22Rv1 (cell line): ENCODE data around the gene TTLL8.

Experiments used
- H3K27ac ChIP-seq: fragments of 450-650 bp; 2 replicates; pipeline ENCODE4 v1.5.1; 2017
- ZFX ChIP-seq: fragments of 450-650 bp; IDR thresholded peaks from 2 replicates; pipeline ENCODE4 v1.6.1; 2017; ENCODE audit warnings: antibody characterized with exemption, borderline replicate concordance
- TF ChIP-seq, protein P1 (sequence below): fragments of 450-650 bp; IDR thresholded peaks from 2 replicates; pipeline ENCODE4 v1.5.1; 2017; ENCODE audit warnings: mild to moderate bottlenecking

Gene TTLL8

DNA sequence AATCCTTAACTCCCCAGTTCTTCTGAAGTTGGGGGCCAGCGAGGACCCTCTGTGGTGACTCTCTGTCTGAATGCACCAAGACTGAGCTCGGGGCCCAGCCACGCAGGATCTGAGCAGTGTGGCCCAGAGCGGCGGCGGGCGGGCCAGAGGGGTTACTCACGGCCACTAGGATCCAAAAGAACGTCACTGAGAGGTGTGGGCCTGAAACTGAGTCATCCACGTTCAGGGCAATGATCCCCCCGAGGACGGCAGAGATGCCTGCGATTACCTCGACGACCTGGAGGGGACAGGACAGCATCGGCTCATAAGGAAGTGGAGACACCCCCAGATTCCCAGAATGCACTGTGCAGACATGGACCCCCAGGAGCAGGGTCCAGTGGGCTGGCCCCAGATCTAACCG is 16.0 kb upstream of the TTLL8 start:
- TF ChIP-seq, protein P1, sequence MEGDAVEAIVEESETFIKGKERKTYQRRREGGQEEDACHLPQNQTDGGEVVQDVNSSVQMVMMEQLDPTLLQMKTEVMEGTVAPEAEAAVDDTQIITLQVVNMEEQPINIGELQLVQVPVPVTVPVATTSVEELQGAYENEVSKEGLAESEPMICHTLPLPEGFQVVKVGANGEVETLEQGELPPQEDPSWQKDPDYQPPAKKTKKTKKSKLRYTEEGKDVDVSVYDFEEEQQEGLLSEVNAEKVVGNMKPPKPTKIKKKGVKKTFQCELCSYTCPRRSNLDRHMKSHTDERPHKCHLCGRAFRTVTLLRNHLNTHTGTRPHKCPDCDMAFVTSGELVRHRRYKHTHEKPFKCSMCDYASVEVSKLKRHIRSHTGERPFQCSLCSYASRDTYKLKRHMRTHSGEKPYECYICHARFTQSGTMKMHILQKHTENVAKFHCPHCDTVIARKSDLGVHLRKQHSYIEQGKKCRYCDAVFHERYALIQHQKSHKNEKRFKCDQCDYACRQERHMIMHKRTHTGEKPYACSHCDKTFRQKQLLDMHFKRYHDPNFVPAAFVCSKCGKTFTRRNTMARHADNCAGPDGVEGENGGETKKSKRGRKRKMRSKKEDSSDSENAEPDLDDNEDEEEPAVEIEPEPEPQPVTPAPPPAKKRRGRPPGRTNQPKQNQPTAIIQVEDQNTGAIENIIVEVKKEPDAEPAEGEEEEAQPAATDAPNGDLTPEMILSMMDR, result no peak
- no peak for TF ChIP-seq ZFX

DNA sequence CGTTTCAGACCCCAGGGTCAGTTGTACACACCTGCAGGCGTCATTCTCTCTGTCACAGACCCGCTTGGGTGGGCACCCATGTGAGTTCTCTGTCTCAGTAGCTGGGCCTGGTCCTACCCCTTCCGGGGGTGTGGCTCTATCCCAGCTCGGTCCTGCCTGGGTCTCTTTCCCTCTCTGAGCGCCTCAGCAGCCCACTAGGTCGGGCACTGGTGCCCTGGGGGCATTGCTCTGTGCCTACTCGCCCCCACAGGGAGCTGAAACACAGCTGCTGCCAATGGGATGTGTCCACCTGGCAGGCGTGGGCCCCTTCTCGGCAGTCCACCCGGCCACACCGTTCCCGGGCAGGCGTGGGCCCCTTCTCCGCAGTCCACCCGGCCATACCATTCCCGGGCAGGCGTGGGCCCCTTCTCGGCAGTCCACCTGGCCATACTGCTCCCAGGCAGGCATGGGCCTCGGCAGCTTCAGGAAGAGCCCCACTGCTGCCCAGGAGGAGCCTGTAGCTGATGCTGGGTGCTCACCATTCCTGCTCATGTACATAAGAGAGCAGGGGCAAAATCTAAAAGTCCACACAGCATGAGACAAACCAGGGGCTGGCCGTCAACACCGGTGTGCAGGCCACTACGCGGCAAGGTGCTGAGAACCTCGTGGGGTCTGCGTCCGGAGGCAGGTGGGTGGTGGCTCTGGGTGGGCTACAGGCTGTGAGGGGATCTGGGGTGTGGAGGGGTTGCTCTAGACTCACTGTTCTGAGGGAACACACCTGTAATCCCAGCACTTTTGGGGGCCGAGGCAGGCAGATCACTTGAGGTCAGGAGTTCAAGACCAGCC is 14.8 kb upstream of the TTLL8 start:
- no peak overlapping the region for H3K27ac ChIP-seq
- TF ChIP-seq ZFX, result no peak
- TF ChIP-seq, protein P1, result no peak

More for the DNA sequence above, 16.0 kb upstream of the TTLL8 start:
- no peak overlapping the region for H3K27ac ChIP-seq

DNA sequence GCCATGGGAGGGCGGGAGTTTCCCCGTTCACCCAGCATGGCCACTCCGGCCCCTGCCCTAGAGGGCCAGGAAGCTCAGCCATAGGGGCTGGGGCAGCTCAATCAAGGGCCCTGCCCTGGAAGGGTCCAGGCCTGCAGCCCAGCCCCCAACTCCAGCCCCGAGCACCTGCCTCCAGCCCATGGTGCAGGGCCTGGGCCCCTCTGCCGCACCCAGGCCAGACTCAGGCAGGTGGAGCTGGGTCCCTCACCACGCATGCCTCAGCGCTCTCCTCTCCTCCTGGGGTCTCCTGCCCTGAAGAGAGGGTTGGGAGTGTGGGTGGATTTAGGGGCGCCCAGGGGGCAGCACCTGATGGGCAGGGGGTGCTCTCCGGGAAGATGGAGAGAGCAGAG is 14.1 kb upstream of the TTLL8 start:
- H3K27ac ChIP-seq, result no peak overlapping the region
- TF ChIP-seq ZFX, result no peak
- TF ChIP-seq, protein P1, result no peak

DNA sequence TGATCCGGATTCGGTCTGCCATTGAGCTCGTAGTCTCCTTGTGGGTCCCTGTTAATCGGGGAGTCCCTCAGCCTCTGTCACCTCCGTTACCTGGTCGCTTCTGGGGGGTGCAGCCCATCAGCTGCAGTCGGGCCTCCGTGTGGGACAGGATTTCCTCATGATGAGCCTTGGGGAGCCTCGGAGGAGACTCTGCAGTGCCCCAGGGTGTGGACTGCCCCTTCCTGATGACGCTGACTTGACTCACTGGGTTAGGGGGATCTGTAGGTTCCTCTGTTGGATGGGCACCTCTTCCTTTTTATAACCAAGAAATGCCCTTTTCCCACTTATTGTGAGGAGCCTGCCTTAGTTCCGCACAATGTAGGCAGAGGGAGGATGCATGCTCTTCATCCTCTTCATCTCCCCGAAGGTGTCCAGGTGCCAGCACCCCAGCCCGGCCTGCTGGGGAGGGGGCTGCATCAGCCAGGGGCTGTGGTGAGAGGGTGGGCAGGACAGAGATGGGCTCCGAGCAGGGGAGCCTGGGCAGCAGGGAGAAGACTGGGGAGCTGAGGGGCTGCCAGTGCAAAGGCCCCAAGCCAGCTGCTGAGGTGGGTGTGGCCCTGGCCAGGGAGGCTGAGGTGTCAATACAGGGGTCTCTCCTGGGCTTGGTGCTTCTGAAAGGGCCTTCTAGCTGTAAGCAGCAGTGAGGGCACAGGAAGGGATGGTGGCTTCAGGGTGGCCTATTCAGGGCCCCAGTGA is 13.5 kb upstream of the TTLL8 start:
- TF ChIP-seq ZFX, result no peak
- TF ChIP-seq, protein P1, result no peak

DNA sequence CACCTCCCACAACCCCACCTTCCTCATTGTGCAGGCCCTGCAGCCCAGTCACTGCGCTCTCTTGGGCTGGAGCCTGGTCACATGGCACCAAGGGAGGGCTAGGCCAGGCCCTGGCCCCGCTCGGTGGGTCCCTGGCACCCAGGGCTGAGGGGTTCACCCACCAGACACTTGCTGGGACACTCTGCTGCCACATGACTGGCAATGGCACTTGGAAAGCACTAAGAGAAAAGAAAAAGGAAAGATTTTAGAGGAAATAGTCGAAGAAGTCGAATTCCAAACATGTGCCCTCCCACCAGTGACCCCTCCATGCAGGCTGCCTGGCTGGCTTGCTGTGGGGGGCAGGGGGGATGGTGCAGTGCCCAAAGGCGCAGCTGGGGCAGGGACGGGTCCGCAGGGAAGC is 12.3 kb upstream of the TTLL8 start:
- no peak overlapping the region for H3K27ac ChIP-seq
- TF ChIP-seq ZFX, result no peak
- TF ChIP-seq, protein P1, result no peak

More for the DNA sequence above, 13.5 kb upstream of the TTLL8 start:
- H3K27ac ChIP-seq, result no peak overlapping the region

DNA sequence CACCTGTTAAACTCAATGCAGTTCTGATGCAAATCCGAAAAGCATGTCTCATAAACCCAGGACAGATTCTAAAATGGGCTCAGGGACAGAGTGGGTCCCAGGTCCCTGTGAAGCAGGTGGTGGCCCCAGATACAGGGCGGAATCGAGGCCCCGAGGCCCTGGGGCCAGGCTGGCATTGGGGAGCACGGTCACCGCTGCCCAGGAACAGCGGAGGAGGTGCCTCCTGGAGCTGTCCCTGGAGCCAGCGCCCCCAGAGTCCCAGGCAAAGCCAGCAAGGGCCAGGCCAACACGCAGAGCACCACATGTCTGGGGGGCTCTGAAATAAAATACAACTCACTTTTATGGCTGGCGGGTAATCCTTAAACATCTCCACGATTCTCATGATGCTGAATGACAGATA is 10.0 kb upstream of the TTLL8 start:
- no peak for TF ChIP-seq ZFX
- TF ChIP-seq, protein P1, result no peak
- H3K27ac ChIP-seq, result no peak overlapping the region

DNA sequence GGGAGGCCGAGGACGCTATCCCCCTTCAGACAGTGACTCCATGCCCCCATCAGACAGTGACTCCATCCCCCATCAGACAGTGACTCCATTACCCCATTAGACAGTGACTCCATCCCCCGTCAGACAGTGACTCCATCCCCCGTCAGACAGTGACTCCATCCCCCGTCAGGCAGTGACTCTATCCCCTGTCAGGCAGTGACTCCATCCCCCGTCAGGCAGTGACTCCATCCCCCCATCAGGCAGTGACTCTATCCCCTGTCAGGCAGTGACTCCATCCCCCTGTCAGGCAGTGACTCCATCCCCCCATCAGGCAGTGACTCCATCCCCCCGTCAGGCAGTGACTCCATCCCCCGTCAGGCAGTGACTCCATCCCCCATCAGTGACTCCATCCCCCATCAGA is 9.1 kb upstream of the TTLL8 start:
- no peak overlapping the region for H3K27ac ChIP-seq
- TF ChIP-seq, protein P1, result no peak
- no peak for TF ChIP-seq ZFX
